ENCODE results near the gene EEA1. TPM values are rescaled to one million over a fixed set of nuclear protein-coding genes. Genes with fewer than 3 reads are reported as not detected.

The EEA1 gene
- total RNA-seq, 4 donors from 2014 or later: 24.7 to 45.0 (median 32.1) TPM

DNA sequence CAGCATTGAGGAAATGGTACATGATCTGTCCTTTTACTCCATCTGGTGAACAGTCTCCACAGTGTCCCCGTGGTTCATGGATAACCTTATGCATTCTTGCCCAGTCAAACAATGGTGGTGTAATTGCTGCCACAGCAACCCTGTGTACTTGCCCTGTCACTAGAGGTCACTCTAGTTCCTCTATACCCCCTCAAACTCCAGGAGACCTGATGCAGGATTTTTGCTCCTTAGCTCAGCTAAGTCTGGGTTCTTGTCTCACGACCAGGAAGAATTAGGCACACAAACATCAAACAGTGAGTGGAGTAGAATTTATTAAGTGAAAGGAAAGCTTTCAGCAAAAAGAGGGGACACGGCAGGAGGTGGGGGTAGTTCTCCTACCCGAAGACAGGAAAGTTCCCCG lies 24.7 kb upstream of the EEA1 start:
- TF ChIP-seq, protein P1, sequence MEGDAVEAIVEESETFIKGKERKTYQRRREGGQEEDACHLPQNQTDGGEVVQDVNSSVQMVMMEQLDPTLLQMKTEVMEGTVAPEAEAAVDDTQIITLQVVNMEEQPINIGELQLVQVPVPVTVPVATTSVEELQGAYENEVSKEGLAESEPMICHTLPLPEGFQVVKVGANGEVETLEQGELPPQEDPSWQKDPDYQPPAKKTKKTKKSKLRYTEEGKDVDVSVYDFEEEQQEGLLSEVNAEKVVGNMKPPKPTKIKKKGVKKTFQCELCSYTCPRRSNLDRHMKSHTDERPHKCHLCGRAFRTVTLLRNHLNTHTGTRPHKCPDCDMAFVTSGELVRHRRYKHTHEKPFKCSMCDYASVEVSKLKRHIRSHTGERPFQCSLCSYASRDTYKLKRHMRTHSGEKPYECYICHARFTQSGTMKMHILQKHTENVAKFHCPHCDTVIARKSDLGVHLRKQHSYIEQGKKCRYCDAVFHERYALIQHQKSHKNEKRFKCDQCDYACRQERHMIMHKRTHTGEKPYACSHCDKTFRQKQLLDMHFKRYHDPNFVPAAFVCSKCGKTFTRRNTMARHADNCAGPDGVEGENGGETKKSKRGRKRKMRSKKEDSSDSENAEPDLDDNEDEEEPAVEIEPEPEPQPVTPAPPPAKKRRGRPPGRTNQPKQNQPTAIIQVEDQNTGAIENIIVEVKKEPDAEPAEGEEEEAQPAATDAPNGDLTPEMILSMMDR (IDR thresholded peaks at IDR 0.05): no peak
- TF ChIP-seq POLR2A (IDR thresholded peaks at IDR 0.05): no peak
- DNase-seq (ENCODE audit: low spot score in 2 of 2): no peak
- no peak overlapping the region for H3K4me3 ChIP-seq (ENCODE audit: low read depth, poor library complexity, severe bottlenecking)
- intact Hi-C loops (cut with DNase I; ENCODE audit: low total_unique reads): no loop called here
- WGBS, 2 donors: 86 to 93% methylated on average over 5 of the region's 5 CpGs

DNA sequence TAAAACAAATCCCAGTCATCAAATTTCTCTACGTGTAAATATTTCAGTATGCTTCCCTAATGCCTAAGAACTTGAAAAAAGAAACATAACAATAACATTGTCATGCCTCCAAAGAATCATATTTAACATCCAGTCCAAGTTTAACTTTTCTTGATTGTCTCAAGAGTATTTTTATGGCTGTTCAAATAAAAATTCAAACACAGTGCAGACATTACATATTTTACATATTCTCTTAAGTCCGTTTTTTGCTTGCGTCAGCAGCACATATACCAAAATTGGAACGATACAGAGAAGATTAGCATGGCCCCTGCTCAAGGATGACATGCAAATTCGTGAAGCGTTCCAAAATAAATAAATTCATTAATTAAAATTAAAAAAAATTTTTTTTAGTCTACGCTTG lies 23.3 kb upstream of the EEA1 start:
- TF ChIP-seq, protein P1 (IDR thresholded peaks at IDR 0.05): no peak
- no peak for TF ChIP-seq POLR2A (IDR thresholded peaks at IDR 0.05)
- intact Hi-C loops (cut with DNase I; ENCODE audit: low total_unique reads): no loop called here
- no peak overlapping the region for H3K4me3 ChIP-seq (ENCODE audit: low read depth, poor library complexity, severe bottlenecking)
- 64 to 70% methylated on average over 7 of the region's 7 CpGs for WGBS, 2 donors
- no peak for DNase-seq (ENCODE audit: low spot score in 2 of 2)

DNA sequence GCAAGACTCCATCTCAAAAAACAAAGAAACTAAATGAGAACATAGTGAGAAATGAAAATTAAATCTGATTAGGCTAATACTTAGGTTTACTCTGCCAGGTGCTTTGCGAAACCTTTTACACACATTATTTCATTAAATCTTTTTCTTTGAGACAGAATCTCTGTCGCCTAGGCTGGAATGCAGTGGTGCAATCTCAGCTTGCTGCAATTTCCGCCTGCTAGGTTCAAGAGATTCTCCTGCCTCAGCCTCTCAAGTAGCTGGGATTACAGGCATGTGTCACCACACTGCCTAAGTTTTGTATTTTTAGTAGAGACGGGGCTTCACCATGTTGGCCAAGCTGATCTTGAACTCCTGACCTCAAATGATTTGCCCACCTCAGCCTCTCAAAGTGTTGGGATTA lies 21.9 kb upstream of the EEA1 start:
- 92 to 94% methylated on average over 4 of the region's 4 CpGs for WGBS, 2 donors
- TF ChIP-seq POLR2A (IDR thresholded peaks at IDR 0.05): no peak
- TF ChIP-seq, protein P1 (IDR thresholded peaks at IDR 0.05): no peak
- intact Hi-C loops (cut with DNase I; ENCODE audit: low total_unique reads): no loop called here

DNA sequence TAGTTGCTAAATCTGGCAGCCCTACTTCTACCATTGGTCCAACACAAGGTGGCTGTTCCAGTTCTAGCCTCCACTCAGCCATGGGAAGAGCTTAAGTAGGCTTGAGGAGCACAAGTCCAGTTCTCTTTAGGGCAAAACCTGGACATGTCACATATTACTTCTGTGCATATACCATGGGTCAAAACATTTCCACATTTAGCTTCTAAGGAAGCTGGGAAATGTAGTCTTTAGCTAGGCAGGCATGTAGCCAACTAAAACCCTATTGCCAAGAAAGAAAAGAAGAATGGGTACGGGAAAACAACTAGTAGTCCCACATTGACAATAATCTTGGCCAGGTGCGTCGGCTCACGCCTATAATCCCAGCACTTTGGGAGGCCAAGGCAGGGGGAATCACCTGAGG lies 20.9 kb upstream of the EEA1 start:
- 65 to 74% methylated on average over 4 of the region's 4 CpGs for WGBS, 2 donors
- DNase-seq (ENCODE audit: low spot score in 2 of 2): no peak
- no peak overlapping the region for H3K4me3 ChIP-seq (ENCODE audit: low read depth, poor library complexity, severe bottlenecking)
- TF ChIP-seq POLR2A (IDR thresholded peaks at IDR 0.05): no peak
- TF ChIP-seq, protein P1 (IDR thresholded peaks at IDR 0.05): no peak
- intact Hi-C loops (cut with DNase I; ENCODE audit: low total_unique reads): no loop called here

More for the DNA sequence above, 21.9 kb upstream of the EEA1 start:
- DNase-seq (ENCODE audit: low spot score in 2 of 2): no peak
- H3K4me3 ChIP-seq (ENCODE audit: low read depth, poor library complexity, severe bottlenecking): no peak overlapping the region

DNA sequence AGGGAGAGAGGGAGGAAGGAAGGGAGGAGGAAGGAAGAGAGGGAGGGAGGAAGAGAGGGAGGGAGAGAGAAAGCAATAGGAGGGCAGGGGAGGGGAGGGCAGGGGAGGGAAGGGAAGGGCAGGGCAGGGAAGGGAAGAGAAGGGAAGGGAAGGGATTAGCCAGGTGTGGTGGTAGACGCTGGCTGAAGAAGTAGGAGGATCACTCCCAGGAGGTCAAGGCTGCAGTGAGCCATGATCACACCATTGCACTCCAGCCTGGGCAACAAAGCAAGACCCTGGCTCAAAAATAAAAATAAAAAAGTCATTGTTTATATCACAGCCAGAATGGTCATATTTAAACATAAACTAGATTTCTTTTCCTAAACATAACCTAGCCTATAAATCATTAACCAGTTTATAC lies 20.4 kb upstream of the EEA1 start:
- no peak overlapping the region for H3K4me3 ChIP-seq (ENCODE audit: low read depth, poor library complexity, severe bottlenecking)

More for the DNA sequence above, 20.4 kb upstream of the EEA1 start:
- 70 to 96% methylated on average over 1 of the region's 1 CpG for WGBS, 2 donors
- intact Hi-C loops (cut with DNase I; ENCODE audit: low total_unique reads): no loop called here
- TF ChIP-seq POLR2A (IDR thresholded peaks at IDR 0.05): no peak
- TF ChIP-seq, protein P1 (IDR thresholded peaks at IDR 0.05): no peak
- DNase-seq (ENCODE audit: low spot score in 2 of 2): no peak

Measured in lower leg skin (tissue), 4 donors.